MM.1S (cell line): ENCODE measurements around the gene ZNF490.

Source experiments
- DNase-seq: peaks from one replicate; pipeline ENCODE4 v3.0.0-alpha.2; 2015
- H2AFZ ChIP-seq: fragments of 300-600 bp; sonication (generic); 2 replicates; pipeline ENCODE4 v1.6.0; 2016; ENCODE audit warnings: antibody characterized with exemption, low read length
- H3F3A ChIP-seq: fragments of 300-600 bp; sonication (generic); 2 replicates; pipeline ENCODE4 v1.6.1; 2016; ENCODE audit warnings: mild to moderate bottlenecking, antibody characterized with exemption, low read length, moderate library complexity, mixed read lengths; ENCODE audit not compliant: insufficient read depth
- H3K27ac ChIP-seq: fragments of 300-600 bp; sonication (generic); 2 replicates; pipeline ENCODE4 v1.5.1; 2016; ENCODE audit warnings: mild to moderate bottlenecking, low read length
- H3K27me3 ChIP-seq: fragments of 300-600 bp; sonication (generic); replicated peaks from 2 replicates; pipeline ENCODE4 v1.6.0; 2016; ENCODE audit warnings: low read length; ENCODE audit not compliant: insufficient read depth
- H3K36me3 ChIP-seq: fragments of 300-600 bp; sonication (generic); replicated peaks from 2 replicates; pipeline ENCODE4 v1.6.1; 2016; ENCODE audit warnings: mild to moderate bottlenecking, low read length, mixed read lengths; ENCODE audit not compliant: insufficient read depth
- H3K4me1 ChIP-seq: fragments of 300-600 bp; sonication (generic); 2 replicates; pipeline ENCODE4 v1.6.1; 2016; ENCODE audit warnings: low read length, mixed read lengths
- H3K4me2 ChIP-seq: fragments of 300-600 bp; sonication (generic); 2 replicates; pipeline ENCODE4 v1.6.0; 2016; ENCODE audit warnings: low read depth, low read length
- H3K4me3 ChIP-seq: fragments of 300-600 bp; sonication (generic); 2 replicates; pipeline ENCODE4 v1.5.1; 2016; ENCODE audit warnings: low read length, mixed read lengths
- H3K79me2 ChIP-seq: fragments of 300-600 bp; sonication (generic); 2 replicates; pipeline ENCODE4 v1.6.1; 2016; ENCODE audit warnings: mixed run types, low read length, mixed read lengths
- H3K9ac ChIP-seq: fragments of 300-600 bp; sonication (generic); 2 replicates; pipeline ENCODE4 v1.6.1; 2016; ENCODE audit warnings: low read length, mixed read lengths
- H3K9me2 ChIP-seq: fragments of 300-600 bp; sonication (generic); replicated peaks from 2 replicates; pipeline ENCODE4 v1.6.1; 2016; ENCODE audit warnings: mild to moderate bottlenecking, low read length, mixed read lengths; ENCODE audit not compliant: insufficient read depth
- H3K9me3 ChIP-seq: fragments of 300-600 bp; sonication (generic); replicated peaks from 2 replicates; pipeline ENCODE4 v1.6.1; 2016; ENCODE audit warnings: mild to moderate bottlenecking, low read length, mixed read lengths; ENCODE audit not compliant: insufficient read depth
- H4K20me1 ChIP-seq: fragments of 300-600 bp; sonication (generic); 2 replicates; pipeline ENCODE4 v1.6.1; 2016; ENCODE audit warnings: mild to moderate bottlenecking, low read length, moderate library complexity, mixed read lengths; ENCODE audit not compliant: insufficient read depth
- EZH2 ChIP-seq: fragments of 300-600 bp; sonication (generic); optimal IDR thresholded peaks from 2 replicates; pipeline ENCODE3; 2017; ENCODE audit warnings: low read depth, mild to moderate bottlenecking, antibody characterized with exemption, low read length, mixed read lengths
- EZH2phosphoT487 ChIP-seq: fragments of 300-600 bp; sonication (generic); IDR thresholded peaks from 2 replicates; pipeline ENCODE4 v1.6.1; 2018; ENCODE audit warnings: antibody characterized with exemption, low read length
- TF ChIP-seq, protein P1 (sequence below): fragments of 300-600 bp; sonication (generic); IDR thresholded peaks from 2 replicates; pipeline ENCODE4 v1.5.1; 2016; ENCODE audit warnings: antibody characterized with exemption, low read length, mixed read lengths

The ZNF490 gene

DNA sequence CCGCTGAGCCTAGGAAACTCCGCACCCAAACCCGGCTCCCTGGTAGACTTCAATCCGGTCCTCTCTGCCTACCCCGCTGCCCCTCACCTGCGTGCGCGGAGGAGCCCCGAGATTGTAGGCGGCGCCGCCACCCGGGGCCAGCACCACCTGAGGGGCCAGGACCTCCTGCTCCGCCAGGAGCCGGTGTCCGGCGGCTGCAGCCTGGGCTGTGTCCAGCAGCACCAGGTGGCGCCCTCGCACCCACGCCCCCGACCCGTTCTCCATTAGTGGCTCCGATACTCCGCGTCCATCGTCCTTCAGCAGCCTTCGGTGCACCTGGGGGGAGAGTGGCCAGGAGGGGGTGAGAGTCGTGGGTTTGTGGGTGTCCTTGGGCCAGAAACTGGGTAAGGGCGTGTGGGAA is 37.5 kb upstream of the ZNF490 start:
- no peaks in the 10 kb centered on the region for H3K27me3 ChIP-seq
- no peak for DNase-seq
- H3K4me3 ChIP-seq: no peak overlapping the region
- no peaks in the 10 kb centered on the region for H3K36me3 ChIP-seq
- no peak overlapping the region for H3K4me2 ChIP-seq
- no peaks in the 10 kb centered on the region for H3K9me3 ChIP-seq
- no peaks in the 10 kb centered on the region for H3K79me2 ChIP-seq
- no peak overlapping the region for H3K27ac ChIP-seq
- H2AFZ ChIP-seq: no peak overlapping the region
- no peaks in the 10 kb centered on the region for H3F3A ChIP-seq
- H3K9me2 ChIP-seq: no peaks in the 10 kb centered on the region
- H3K9ac ChIP-seq: no peak overlapping the region
- no peaks in the 10 kb centered on the region for H3K4me1 ChIP-seq
- no peak for TF ChIP-seq EZH2
- TF ChIP-seq EZH2phosphoT487: no peak
- TF ChIP-seq, protein P1, sequence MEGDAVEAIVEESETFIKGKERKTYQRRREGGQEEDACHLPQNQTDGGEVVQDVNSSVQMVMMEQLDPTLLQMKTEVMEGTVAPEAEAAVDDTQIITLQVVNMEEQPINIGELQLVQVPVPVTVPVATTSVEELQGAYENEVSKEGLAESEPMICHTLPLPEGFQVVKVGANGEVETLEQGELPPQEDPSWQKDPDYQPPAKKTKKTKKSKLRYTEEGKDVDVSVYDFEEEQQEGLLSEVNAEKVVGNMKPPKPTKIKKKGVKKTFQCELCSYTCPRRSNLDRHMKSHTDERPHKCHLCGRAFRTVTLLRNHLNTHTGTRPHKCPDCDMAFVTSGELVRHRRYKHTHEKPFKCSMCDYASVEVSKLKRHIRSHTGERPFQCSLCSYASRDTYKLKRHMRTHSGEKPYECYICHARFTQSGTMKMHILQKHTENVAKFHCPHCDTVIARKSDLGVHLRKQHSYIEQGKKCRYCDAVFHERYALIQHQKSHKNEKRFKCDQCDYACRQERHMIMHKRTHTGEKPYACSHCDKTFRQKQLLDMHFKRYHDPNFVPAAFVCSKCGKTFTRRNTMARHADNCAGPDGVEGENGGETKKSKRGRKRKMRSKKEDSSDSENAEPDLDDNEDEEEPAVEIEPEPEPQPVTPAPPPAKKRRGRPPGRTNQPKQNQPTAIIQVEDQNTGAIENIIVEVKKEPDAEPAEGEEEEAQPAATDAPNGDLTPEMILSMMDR: no peak
- H4K20me1 ChIP-seq: no peaks in the 10 kb centered on the region

GRCh38 chr19:12647490-12648071 is 37.0 kb upstream of the ZNF490 start:
- no peaks in the 10 kb centered on the region for H3K4me1 ChIP-seq
- H3K9me2 ChIP-seq: no peaks in the 10 kb centered on the region
- H3K27ac ChIP-seq: no peak overlapping the region
- H3K4me2 ChIP-seq: no peak overlapping the region
- no peaks in the 10 kb centered on the region for H3K9me3 ChIP-seq
- no peaks in the 10 kb centered on the region for H3K36me3 ChIP-seq
- no peak for DNase-seq
- no peaks in the 10 kb centered on the region for H3K79me2 ChIP-seq
- H3K9ac ChIP-seq: no peak overlapping the region
- H3K4me3 ChIP-seq: no peak overlapping the region
- H3F3A ChIP-seq: no peaks in the 10 kb centered on the region
- no peaks in the 10 kb centered on the region for H4K20me1 ChIP-seq
- TF ChIP-seq EZH2 (no peak), EZH2phosphoT487 (no peak)
- TF ChIP-seq, protein P1: no peak
- H3K27me3 ChIP-seq: no peaks in the 10 kb centered on the region
- H2AFZ ChIP-seq: no peak overlapping the region

DNA sequence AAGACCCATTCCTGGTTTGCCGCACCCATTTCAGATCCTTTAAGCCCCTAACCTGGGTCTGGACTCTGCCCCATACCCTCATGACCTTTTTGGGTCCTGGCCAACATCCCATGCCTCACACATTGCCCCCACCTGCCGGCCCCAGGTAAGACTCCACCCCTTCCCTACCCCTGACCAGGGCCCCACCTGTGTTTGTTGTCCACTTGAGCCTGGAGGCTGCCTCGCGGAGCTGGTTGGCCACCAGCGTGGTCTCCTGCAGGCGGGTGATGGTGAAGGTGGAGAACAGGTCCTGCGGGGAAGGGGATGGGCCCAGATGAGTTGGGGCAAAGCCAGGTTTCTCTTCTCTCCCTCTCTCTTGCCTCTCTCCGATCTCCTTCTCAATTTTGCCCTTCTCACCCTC is 36.4 kb upstream of the ZNF490 start:
- Histone ChIP-seq H3K9me2 (no peaks in the 10 kb centered on the region), H3K4me1 (no peaks in the 10 kb centered on the region), H3K36me3 (no peaks in the 10 kb centered on the region), H3K9ac (no peak overlapping the region), H3K9me3 (no peaks in the 10 kb centered on the region), H2AFZ (no peak overlapping the region), H3K27me3 (no peaks in the 10 kb centered on the region), H4K20me1 (no peaks in the 10 kb centered on the region), H3K4me2 (no peak overlapping the region), H3F3A (no peaks in the 10 kb centered on the region), H3K4me3 (no peak overlapping the region), H3K27ac (no peak overlapping the region), H3K79me2 (no peaks in the 10 kb centered on the region)
- TF ChIP-seq EZH2phosphoT487: no peak
- TF ChIP-seq EZH2: no peak
- TF ChIP-seq, protein P1: no peak
- DNase-seq: no peak
